Measurements from ENCODE around the gene MAPK8IP3.
"Not testable (repeated sequence)": the region's sequence is repeated elsewhere in the genome, so short reads cannot be mapped to it uniquely, and the experiment has no call there.

Gene MAPK8IP3

GRCh38 chr16:1678500-1679098 is 27.4 kb upstream of the MAPK8IP3 start:
- DNase-seq (ENCODE audit: low read depth in 3 of 3), result peak; percentile 38 to 43 (median 39)

DNA sequence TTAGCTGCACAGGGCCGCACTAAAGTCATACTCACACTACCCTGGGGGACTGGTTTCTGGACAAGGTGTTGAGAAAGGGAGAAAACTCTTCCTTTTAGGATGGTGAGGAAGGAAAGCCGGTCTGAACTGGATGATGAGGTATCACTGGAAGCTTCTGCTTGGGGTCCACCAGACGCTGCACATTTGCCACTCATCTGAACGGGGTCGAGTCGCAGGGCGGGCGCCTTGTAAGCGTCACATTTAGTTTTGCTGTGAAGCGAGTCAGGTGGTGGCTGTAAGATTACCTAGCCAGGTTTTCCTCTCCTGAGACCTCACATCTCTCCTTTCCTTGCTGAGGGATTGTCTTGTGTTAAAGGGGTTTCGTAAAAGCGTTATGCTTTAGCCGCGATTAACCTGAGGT is 25.6 kb upstream of the MAPK8IP3 start:
- DNase-seq (ENCODE audit: low read depth in 3 of 3), result no peak

- DNase-seq (ENCODE audit: low read depth in 3 of 3), result no peak
These were observed 25.0 kb upstream of the MAPK8IP3 start for GRCh38 chr16:1681032-1681431.

- no peak for DNase-seq (ENCODE audit: low read depth in 3 of 3)
These were observed 18.3 kb upstream of the MAPK8IP3 start for GRCh38 chr16:1687427-1688316.

GRCh38 chr16:1688807-1689560 is 17.0 kb upstream of the MAPK8IP3 start:
- DNase-seq (ENCODE audit: low read depth in 3 of 3), result no peak

DNA sequence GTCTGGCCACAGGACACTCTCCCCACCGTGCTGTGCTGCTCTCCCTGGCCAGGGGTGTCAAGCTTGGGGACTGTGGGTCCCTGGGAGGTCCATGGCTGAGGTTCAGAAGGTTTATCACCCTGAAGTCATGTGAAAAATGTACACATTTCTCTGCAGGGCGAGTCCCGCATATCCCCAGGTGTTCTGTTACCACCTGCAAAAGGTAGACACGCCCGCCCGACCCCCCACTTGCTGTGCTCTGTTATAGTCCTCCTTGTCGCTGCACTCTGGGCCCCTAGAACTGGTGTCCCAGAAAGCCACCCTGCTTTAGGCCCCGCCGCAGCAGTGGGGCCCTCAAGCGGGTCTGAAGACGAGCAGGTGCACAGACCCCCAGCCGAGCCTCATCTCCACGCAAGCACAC is 16.1 kb upstream of the MAPK8IP3 start:
- DNase-seq (ENCODE audit: low read depth in 3 of 3), result no peak

- DNase-seq (ENCODE audit: low read depth in 3 of 3), result no peak
These were observed 15.2 kb upstream of the MAPK8IP3 start for GRCh38 chr16:1690810-1691209.

- DNase-seq (ENCODE audit: low read depth in 3 of 3), result no peak
These were observed 14.7 kb upstream of the MAPK8IP3 start for GRCh38 chr16:1691276-1691675.

DNA sequence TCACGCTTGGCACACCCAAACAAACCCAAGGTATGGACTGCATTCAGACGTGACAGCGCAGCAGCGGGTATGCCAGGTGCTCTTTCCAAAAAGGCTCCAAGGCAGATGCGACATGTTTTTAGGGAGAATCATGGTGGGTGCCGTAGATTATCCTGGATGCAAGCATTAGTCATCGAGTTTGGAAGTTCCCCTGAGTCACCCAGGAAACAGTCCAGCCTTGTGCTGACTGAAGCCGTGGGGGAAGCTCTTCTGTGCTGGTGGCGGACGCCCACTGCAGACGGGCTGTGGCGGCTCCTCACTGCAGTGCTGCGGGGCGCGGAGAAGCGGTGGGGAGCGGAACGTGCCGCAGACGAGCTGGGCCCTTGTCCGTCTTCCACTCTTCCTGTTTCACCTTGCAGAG is 14.0 kb upstream of the MAPK8IP3 start:
- DNase-seq (ENCODE audit: low read depth in 3 of 3), result no peak

DNA sequence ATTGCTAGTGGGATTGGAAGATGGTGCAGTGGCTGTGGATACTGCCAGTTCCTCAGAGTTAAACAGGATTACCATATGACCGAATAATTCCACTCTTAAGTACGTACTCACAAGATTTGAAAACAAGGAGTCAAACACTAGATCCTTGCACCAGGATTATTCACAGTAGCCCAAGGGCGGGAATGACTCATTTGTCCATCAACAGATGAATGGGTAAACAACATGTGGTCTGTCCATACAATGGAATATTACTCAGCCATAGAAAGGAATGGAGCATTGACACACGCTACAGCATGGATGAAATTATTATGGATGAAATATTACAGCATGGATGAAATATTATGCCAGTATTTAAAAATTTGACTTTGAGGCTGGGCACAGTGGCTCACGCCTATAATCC is 9.1 kb upstream of the MAPK8IP3 start:
- DNase-seq (ENCODE audit: low read depth in 3 of 3), result no peak

GRCh38 chr16:1698680-1699079 is 7.3 kb upstream of the MAPK8IP3 start:
- DNase-seq (ENCODE audit: low read depth in 3 of 3), result no peak

GRCh38 chr16:1700246-1700645 is 5.7 kb upstream of the MAPK8IP3 start:
- DNase-seq (ENCODE audit: low read depth in 3 of 3), result no peak

GRCh38 chr16:1701216-1701878 is 4.6 kb upstream of the MAPK8IP3 start:
- DNase-seq (ENCODE audit: low read depth in 3 of 3), result no peak

GRCh38 chr16:1705324-1705687 is 689 bp upstream of the MAPK8IP3 start:
- DNase-seq (ENCODE audit: low read depth in 3 of 3), result not testable (repeated sequence)

- DNase-seq (ENCODE audit: low read depth in 3 of 3), result peak in 2 of 3 experiments; percentile 31 to 40
These were observed 594 bp downstream of the MAPK8IP3 start for GRCh38 chr16:1706386-1707192.

GRCh38 chr16:1707193-1707790 is 1.3 kb downstream of the MAPK8IP3 start:
- DNase-seq (ENCODE audit: low read depth in 3 of 3), result no peak

GRCh38 chr16:1708083-1708767 is 2.2 kb downstream of the MAPK8IP3 start:
- no peak for DNase-seq (ENCODE audit: low read depth in 3 of 3)

GRCh38 chr16:1708768-1709180 is 2.8 kb downstream of the MAPK8IP3 start:
- no peak for DNase-seq (ENCODE audit: low read depth in 3 of 3)

- DNase-seq (ENCODE audit: low read depth in 3 of 3), result no peak
These were observed 3.4 kb downstream of the MAPK8IP3 start for GRCh38 chr16:1709356-1709755.

GRCh38 chr16:1710811-1711507 is 5.0 kb downstream of the MAPK8IP3 start:
- no peak for DNase-seq (ENCODE audit: low read depth in 3 of 3)
